Sigmoid colon (tissue), 7 donors: ENCODE results near the gene CFLAR. TPM values are rescaled to one million over a fixed set of nuclear protein-coding genes. Genes with fewer than 3 reads are reported as not detected.

Experiments used
- DNase-seq: peaks from one replicate; pipeline ENCODE4 v3.0.0-alpha.2; 2019
- H3K27ac ChIP-seq, 4 donors: fragments of 200-600 bp; sonication (generic); one replicate each; pipeline ENCODE4 v1.5.1; 2016 to 2019; ENCODE audit warnings: mild to moderate bottlenecking in 1 of 4
- H3K27me3 ChIP-seq, 3 donors: fragments of 200-600 bp; sonication (generic); one replicate each; pipeline ENCODE4 v1.5.1; 2019; ENCODE audit warnings: mild to moderate bottlenecking in 1 of 3
- H3K36me3 ChIP-seq, 4 donors: fragments of 200-600 bp; sonication (generic); one replicate each; pipeline ENCODE4 v1.5.1; 2016 to 2019
- H3K4me1 ChIP-seq, 4 donors: fragments of 200-600 bp; sonication (generic); one replicate each; pipeline ENCODE4 v1.5.1; 2017 to 2019
- H3K4me3 ChIP-seq, 4 donors: fragments of 200-600 bp; sonication (generic); one replicate each; pipeline ENCODE4 v1.5.1; 2017 to 2019; ENCODE audit warnings: mild to moderate bottlenecking in 2 of 4, moderate library complexity in 1 of 4
- H3K9me3 ChIP-seq, 4 donors: fragments of 200-600 bp in 3 of 4; sonication (generic) in 3 of 4; one replicate each; pipeline versions ENCODE4 v1.5.1 to v1.6.1; 2013 to 2019
- EP300 ChIP-seq, 4 donors: sonication (generic); formaldehyde crosslinking; IDR thresholded peaks; one replicate each; pipeline ENCODE4 v1.6.1; 2017; ENCODE audit warnings: antibody characterized with exemption in 4 of 4
- POLR2A ChIP-seq, 2 donors: fragments of 450-650 bp; IDR thresholded peaks; one replicate each; pipeline ENCODE4 v1.6.1; 2016; ENCODE audit warnings: antibody characterized with exemption in 2 of 2, mild to moderate bottlenecking in 2 of 2, moderate library complexity in 2 of 2
- POLR2AphosphoS5 ChIP-seq, 4 donors: sonication (generic); formaldehyde crosslinking; IDR thresholded peaks; one replicate each; pipeline ENCODE4 v1.6.1; 2017; ENCODE audit warnings: antibody characterized with exemption in 4 of 4
- WGBS, 2 donors: extraction: QIAGEN DNeasy Blood & Tissue Kit; methylation state at CpG; one replicate each; pipeline ENCODE4 v1.1.7; 2013; 5-methylcytosine and 5-hydroxymethylcytosine counted together
- intact Hi-C: fragments of 100-400 bp; cut with DNase I; formaldehyde crosslinking; loops from one replicate; pipeline ENCODE4 v1.15.1; 2023
- polyA plus RNA-seq, 3 donors: library from polyadenylated mRNA; stranded (reverse); fragments of 200-250 nt; gene quantifications; one replicate each; pipeline ENCODE4 v1.2.3, GENCODE V29; 2013
- total RNA-seq, 4 donors: library from RNA; depleted of rRNA; stranded (reverse); fragments of >200 nt; gene quantifications; one replicate each; pipeline ENCODE4 v1.1.0, GENCODE V29; 2016
- TF ChIP-seq, protein P1 (sequence below), 4 experiments: fragments of 450-650 bp in 3 of 4; fragments of 200-600 bp in 1 of 4; IDR thresholded peaks; one replicate each; pipeline ENCODE4 v1.5.1; 2016 to 2019; ENCODE audit warnings: antibody characterized with exemption in 4 of 4, mild to moderate bottlenecking in 3 of 4, moderate library complexity in 2 of 4
- donor health status: healthy with polysubstance abuse.
- donor health status: Bipolar disorder and iron deficiency.
- donor health status: healthy.

The CFLAR gene
- total and polyA plus RNA-seq, 7 donors, result 32.4 to 243 (median 113) TPM

DNA sequence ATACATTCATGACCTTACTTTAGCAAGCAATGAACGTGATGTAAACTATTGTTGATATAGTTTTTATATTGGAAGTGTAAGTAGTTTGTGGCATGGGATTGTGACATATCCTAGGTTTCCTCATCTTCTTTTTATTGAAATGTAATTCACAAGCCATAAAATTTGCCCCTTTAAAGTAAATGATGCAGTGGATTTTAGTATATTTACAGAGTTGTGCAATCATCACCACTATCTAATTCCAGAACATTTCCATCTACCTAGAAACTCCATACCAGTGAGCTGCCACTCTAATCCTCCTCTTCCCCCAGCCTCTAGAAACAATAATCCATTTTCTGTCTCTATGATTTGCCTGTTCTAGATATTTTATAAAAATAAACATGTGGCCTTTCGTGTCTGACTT, 56.3 kb downstream of the CFLAR start:
- no peaks in the 10 kb centered on the region for H3K4me1 ChIP-seq
- no peak overlapping the region for H3K4me3 ChIP-seq
- no peaks in the 10 kb centered on the region for H3K27me3 ChIP-seq
- intact Hi-C loops, result loop anchor here (10.0 kb wide), 1 partner anchor 267 kb away; no protein-coding TSS in a partner anchor
- H3K27ac ChIP-seq, result no peak overlapping the region
- TF ChIP-seq, protein P1, sequence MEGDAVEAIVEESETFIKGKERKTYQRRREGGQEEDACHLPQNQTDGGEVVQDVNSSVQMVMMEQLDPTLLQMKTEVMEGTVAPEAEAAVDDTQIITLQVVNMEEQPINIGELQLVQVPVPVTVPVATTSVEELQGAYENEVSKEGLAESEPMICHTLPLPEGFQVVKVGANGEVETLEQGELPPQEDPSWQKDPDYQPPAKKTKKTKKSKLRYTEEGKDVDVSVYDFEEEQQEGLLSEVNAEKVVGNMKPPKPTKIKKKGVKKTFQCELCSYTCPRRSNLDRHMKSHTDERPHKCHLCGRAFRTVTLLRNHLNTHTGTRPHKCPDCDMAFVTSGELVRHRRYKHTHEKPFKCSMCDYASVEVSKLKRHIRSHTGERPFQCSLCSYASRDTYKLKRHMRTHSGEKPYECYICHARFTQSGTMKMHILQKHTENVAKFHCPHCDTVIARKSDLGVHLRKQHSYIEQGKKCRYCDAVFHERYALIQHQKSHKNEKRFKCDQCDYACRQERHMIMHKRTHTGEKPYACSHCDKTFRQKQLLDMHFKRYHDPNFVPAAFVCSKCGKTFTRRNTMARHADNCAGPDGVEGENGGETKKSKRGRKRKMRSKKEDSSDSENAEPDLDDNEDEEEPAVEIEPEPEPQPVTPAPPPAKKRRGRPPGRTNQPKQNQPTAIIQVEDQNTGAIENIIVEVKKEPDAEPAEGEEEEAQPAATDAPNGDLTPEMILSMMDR (IDR thresholded peaks at IDR 0.05), result no peak
- no peak for TF ChIP-seq POLR2AphosphoS5 (IDR thresholded peaks at IDR 0.05)
- TF ChIP-seq POLR2A (IDR thresholded peaks at IDR 0.05), result no peak
- no peak for TF ChIP-seq EP300 (IDR thresholded peaks at IDR 0.05)
- H3K36me3 ChIP-seq, result peaks cover 0 to 9% (median 0%) of the 10 kb centered on the region in 4 donors
- no peak for DNase-seq
- no peaks in the 10 kb centered on the region for H3K9me3 ChIP-seq
- WGBS, 2 donors, result 11 to 51% methylated on average over 2 of the region's 2 CpGs

DNA sequence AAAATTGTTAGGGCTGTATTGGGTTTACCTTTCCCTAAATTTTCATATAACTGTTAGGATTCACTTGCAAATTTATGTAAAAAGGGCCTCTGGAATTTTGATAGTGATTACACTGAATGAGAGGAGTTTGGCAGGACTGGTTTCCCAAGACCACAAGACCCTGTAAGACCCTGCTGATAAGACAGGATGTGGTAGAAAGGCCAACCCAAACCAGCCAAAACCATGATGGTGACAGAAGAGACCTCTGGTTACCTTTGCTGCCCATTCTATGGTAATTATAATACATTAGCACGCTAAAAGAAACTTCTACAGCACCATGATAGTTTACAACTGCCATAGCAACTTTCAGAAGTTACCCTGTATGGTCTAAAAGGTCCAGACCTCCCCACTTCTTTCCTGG, 58.7 kb downstream of the CFLAR start:
- H3K4me3 ChIP-seq, result no peak overlapping the region
- 67 to 95% methylated on average over 1 of the region's 1 CpG for WGBS, 2 donors
- no peak for DNase-seq
- no peak for TF ChIP-seq POLR2A (IDR thresholded peaks at IDR 0.05)
- TF ChIP-seq, protein P1 (IDR thresholded peaks at IDR 0.05), result no peak
- no peak for TF ChIP-seq POLR2AphosphoS5 (IDR thresholded peaks at IDR 0.05)
- no peak for TF ChIP-seq EP300 (IDR thresholded peaks at IDR 0.05)
- H3K36me3 ChIP-seq, result no peaks in the 10 kb centered on the region
- intact Hi-C loops, result loop anchor here (10.0 kb wide), 1 partner anchor 270 kb away; no protein-coding TSS in a partner anchor
- no peaks in the 10 kb centered on the region for H3K27me3 ChIP-seq
- H3K9me3 ChIP-seq, result no peaks in the 10 kb centered on the region
- no peak overlapping the region for H3K27ac ChIP-seq
- H3K4me1 ChIP-seq, result no peaks in the 10 kb centered on the region

DNA sequence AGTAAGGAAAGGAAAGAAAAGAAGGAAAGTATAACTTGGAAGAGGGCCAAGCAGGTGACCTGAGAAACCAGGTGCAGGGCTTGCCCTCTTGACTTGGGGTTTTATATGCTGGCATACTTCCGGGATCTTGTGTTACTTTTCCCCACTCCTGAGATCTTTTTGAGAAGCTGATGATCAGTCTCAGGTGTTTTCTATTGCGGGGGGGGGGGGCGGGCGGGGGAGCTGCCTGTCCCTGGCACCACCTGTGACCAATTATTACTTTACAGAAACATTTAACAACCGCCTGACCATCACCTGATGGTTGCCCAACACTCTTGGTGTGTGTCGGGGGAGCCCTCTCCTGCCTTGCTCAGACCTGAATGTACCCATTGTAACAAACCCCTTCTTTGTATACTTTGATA, 60.1 kb downstream of the CFLAR start:
- Histone ChIP-seq H3K27ac (no peak overlapping the region), H3K4me3 (no peak overlapping the region), H3K4me1 (no peaks in the 10 kb centered on the region), H3K27me3 (no peaks in the 10 kb centered on the region), H3K9me3 (no peaks in the 10 kb centered on the region), H3K36me3 (no peaks in the 10 kb centered on the region)
- no peak for TF ChIP-seq EP300 (IDR thresholded peaks at IDR 0.05)
- WGBS, 2 donors, result 17 to 53% methylated on average over 6 of the region's 6 CpGs
- intact Hi-C loops, result loop anchor here (10.0 kb wide), 1 partner anchor 271 kb away; no protein-coding TSS in a partner anchor
- DNase-seq, result no peak

DNA sequence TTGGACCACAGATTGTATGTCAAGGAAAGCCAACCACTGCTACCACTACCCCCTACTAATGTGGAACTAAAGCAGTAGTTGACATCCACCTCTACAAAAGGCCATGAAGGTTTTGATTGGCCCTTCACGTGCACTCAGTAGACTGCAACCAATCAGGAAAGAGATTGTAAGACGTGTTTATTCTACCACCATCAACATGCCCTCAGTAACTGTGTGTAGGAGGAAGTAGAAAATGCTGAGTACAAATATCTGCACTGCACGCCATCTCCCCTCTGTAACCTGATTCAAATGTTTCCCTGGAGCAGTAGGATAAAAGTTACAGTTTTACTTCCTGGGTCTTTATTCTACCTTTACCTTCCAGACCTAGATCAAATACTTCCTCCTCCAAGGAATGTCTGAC, 64.0 kb downstream of the CFLAR start:
- intact Hi-C loops, result no loop called here
- TF ChIP-seq POLR2A (IDR thresholded peaks at IDR 0.05) (no peak), EP300 (IDR thresholded peaks at IDR 0.05) (no peak), POLR2AphosphoS5 (IDR thresholded peaks at IDR 0.05) (no peak)
- TF ChIP-seq, protein P1 (IDR thresholded peaks at IDR 0.05), result no peak

DNA sequence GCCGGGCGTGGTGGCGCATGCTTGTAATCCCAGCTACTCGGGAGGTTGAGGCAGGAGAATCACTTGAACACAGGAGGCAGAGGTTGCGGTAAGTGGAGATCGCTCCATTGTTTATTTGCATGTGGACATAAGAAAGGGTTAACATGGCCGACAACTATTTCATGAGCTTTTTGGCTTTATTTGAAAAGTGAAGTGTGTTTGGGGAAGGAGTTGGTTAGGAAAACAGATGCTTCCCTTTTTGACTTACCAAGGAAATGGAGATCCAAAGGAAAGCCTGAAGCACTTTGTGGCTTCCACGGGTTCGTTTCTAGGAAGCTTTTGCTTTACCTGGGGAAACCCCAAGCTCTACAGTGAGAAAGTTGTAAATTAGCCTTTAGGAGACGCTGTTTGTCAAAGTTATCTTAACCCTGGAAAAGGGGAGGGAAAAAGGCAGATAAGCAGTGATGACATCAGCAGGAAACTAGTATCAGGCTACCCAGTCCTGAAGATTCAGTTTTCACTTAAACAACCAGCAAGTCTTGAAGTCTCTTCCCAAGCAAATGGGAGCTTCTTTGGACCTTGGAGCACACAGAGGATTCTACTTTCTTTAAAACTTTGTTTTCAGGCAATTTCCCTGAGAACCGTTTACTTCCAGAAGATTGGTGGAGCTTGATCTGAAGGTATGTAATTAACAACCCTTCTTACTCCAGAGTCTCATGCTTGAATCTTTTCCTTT, 66.8 kb downstream of the CFLAR start, which contains the start of gene CASP10:
CASP10 (plus strand) TSS at position 492 of the 715 bp plus-strand sequence. CDS start 2,637 bp downstream, outside the sequence.
- H3K27ac ChIP-seq, result peak within 1 kb of the TSS; percentile 36 to 57 (median 44)
- 6 to 21% methylated on average over 11 of the region's 11 CpGs for WGBS, 2 donors

More for the DNA sequence above, 64.0 kb downstream of the CFLAR start:
- H3K4me3 ChIP-seq, result no peak overlapping the region
- no peaks in the 10 kb centered on the region for H3K36me3 ChIP-seq
- no peak for DNase-seq
- no peaks in the 10 kb centered on the region for H3K27me3 ChIP-seq
- H3K4me1 ChIP-seq, result no peaks in the 10 kb centered on the region
- no peaks in the 10 kb centered on the region for H3K9me3 ChIP-seq
- WGBS, 2 donors, result 52 to 74% methylated on average over 3 of the region's 3 CpGs
- H3K27ac ChIP-seq, result no peak overlapping the region

More for the DNA sequence above, 66.8 kb downstream of the CFLAR start, which contains the start of gene CASP10:
- TF ChIP-seq POLR2AphosphoS5 (IDR thresholded peaks at IDR 0.05) (peak in 3 of 4 donors; percentile 40 to 58 (median 44)), EP300 (IDR thresholded peaks at IDR 0.05) (no peak), POLR2A (IDR thresholded peaks at IDR 0.05) (peak in 1 of 2 donors; percentile 46)
- no peaks in the 10 kb centered on the region for H3K9me3 ChIP-seq
- DNase-seq, result no peak
- no peaks in the 10 kb centered on the region for H3K27me3 ChIP-seq
- H3K4me1 ChIP-seq, result no peaks in the 10 kb centered on the region
- intact Hi-C loops, result no loop called here
- H3K4me3 ChIP-seq, result peak within 1 kb of the TSS; percentile 12 to 35 (median 28)
- H3K36me3 ChIP-seq, result no peaks in the 10 kb centered on the region
